K562 (cell line): ENCODE data around the gene CUL1. TPM values are rescaled to one million over a fixed set of nuclear protein-coding genes. Genes with fewer than 3 reads are reported as not detected.

ENCODE experiments used
- ATAC-seq: fragments of 200-7000 bp; cut with Tn5 transposase; 3 replicates; pipeline ENCODE4 v1.9.1; 2020; ENCODE audit warnings: moderate library complexity
- BruUV-seq: library from RNA; stranded (reverse); fragments of 400-500 nt; replicated peaks from 2 replicates; lab custom pipeline; 2021; lab: Mats Ljungman, UMichigan
- CTCF ChIA-PET: fragments of 300-600 bp; formaldehyde crosslinking; extraction: SDS; loops from one replicate; lab custom pipeline; 2021; ENCODE audit warnings: low intra/inter-chr PET ratio; lab: Yijun Ruan, JAX
- POLR2A ChIA-PET: fragments of 300-600, 350-650 bp; sonication (Branson Sonifier 250); formaldehyde crosslinking; extraction: SDS; loops from one replicate; lab custom pipeline; 2021; ENCODE audit warnings: antibody characterized with exemption, inconsistent platforms; lab: Yijun Ruan, JAX
- DNase-seq, 4 experiments: peaks; one replicate each; pipeline versions ENCODE4 v3.0.0 to v3.0.0-alpha.2; 2011 to 2018; ENCODE audit warnings: low spot score in 3 of 4, mixed read lengths in 3 of 4; ENCODE audit errors: extremely low read depth in 1 of 4
- FAIRE-seq: peaks from 2 replicates; lab custom pipeline; 2011; peaks lifted over from hg19 to GRCh38; lab: Jason Lieb, UNC
- H2AFZ ChIP-seq: 2 replicates; pipeline ENCODE4 v1.6.0; 2011; ENCODE audit warnings: low read depth, low read length, control low read depth, inconsistent platforms
- H3K27ac ChIP-seq: fragments of 200-600 bp; 3 replicates; pipeline ENCODE4 v1.8.0; 2011; ENCODE audit warnings: low read depth, mild to moderate bottlenecking, control low read depth, inconsistent platforms, low read length, moderate library complexity, mixed read lengths; ENCODE audit errors: extremely low read depth
- H3K27me3 ChIP-seq, 2 experiments: fragments of 300-600 bp in 1 of 2; 2 replicates in 1 of 2; 3 replicates in 1 of 2; pipeline versions ENCODE4 v1.6.0 to v1.8.0; 2011; ENCODE audit warnings: inconsistent platforms in 2 of 2, low read length in 2 of 2, mild to moderate bottlenecking in 1 of 2, mixed read lengths in 1 of 2, moderate library complexity in 1 of 2; ENCODE audit not compliant: control insufficient read depth in 2 of 2, insufficient read depth in 2 of 2
- H3K36me3 ChIP-seq: fragments of 300-600 bp; 3 replicates; pipeline ENCODE4 v1.8.0; 2011; ENCODE audit warnings: mild to moderate bottlenecking, low read length, inconsistent platforms; ENCODE audit not compliant: control insufficient read depth, insufficient read depth
- H3K4me1 ChIP-seq, 2 experiments: fragments of 200-600 bp in 1 of 2; replicated peaks in 1 of 2; 2 replicates in 1 of 2; 3 replicates in 1 of 2; pipeline versions ENCODE4 v1.5.1 to v1.8.0; 2011; ENCODE audit warnings: inconsistent platforms in 2 of 2, low read length in 2 of 2, mild to moderate bottlenecking in 1 of 2, mixed read lengths in 1 of 2, moderate library complexity in 1 of 2; ENCODE audit not compliant: control insufficient read depth in 2 of 2, insufficient read depth in 2 of 2
- H3K4me2 ChIP-seq: 2 replicates; pipeline ENCODE4 v1.6.1; 2011; ENCODE audit warnings: low read length, control low read depth, inconsistent platforms, mixed read lengths; ENCODE audit not compliant: insufficient read depth
- H3K4me3 ChIP-seq: fragments of 200-600 bp; sonication (generic), shearing (Covaris generic); 2 replicates; pipeline ENCODE4 v1.5.1; 2016; ENCODE audit warnings: control low read depth, inconsistent platforms
- H3K79me2 ChIP-seq: fragments of 200-600 bp; 3 replicates; pipeline ENCODE4 v1.8.0; 2011; ENCODE audit warnings: low read length, inconsistent platforms; ENCODE audit not compliant: control insufficient read depth, insufficient read depth
- H3K9ac ChIP-seq, 2 experiments: 2 replicates each; pipeline versions ENCODE4 v1.6.0 to v1.6.1; 2011; ENCODE audit warnings: low read depth in 2 of 2, low read length in 2 of 2, control low read depth in 1 of 2, inconsistent platforms in 1 of 2, mild to moderate bottlenecking in 1 of 2, mixed read lengths in 1 of 2; ENCODE audit not compliant: insufficient read depth in 1 of 2
- H3K9me1 ChIP-seq: one replicate; pipeline ENCODE4 v1.6.0; 2011; ENCODE audit warnings: inconsistent platforms, mild to moderate bottlenecking, low read length, moderate library complexity; ENCODE audit not compliant: control insufficient read depth, insufficient read depth
- H3K9me3 ChIP-seq: replicated peaks from 2 replicates; pipeline ENCODE4 v1.5.1; 2011; ENCODE audit warnings: low read depth, low read length, inconsistent platforms; ENCODE audit not compliant: control insufficient read depth, insufficient read depth
- H4K20me1 ChIP-seq: replicated peaks from 2 replicates; pipeline ENCODE4 v1.6.1; 2011; ENCODE audit warnings: low read length, inconsistent platforms, mixed read lengths; ENCODE audit not compliant: control insufficient read depth, insufficient read depth
- CTBP1 ChIP-seq: fragments of 450-650 bp; IDR thresholded peaks from 2 replicates; pipeline ENCODE4 v1.6.1; 2016; ENCODE audit warnings: borderline replicate concordance
- FOSL1 ChIP-seq: fragments of 200-800 bp; sonication (Bioruptor generic); conservative IDR thresholded peaks from 2 replicates; pipeline ENCODE4 v1.6.1; 2016; ENCODE audit warnings: missing genetic modification characterization, missing compliant biosample characterization
- KDM5B ChIP-seq: fragments of 200-600 bp; sonication (generic); IDR thresholded peaks from 2 replicates; pipeline ENCODE4 v1.6.1; 2012; ENCODE audit warnings: low read depth, mild to moderate bottlenecking, moderate library complexity, low read length, control low read depth, inconsistent platforms; ENCODE audit not compliant: insufficient replicate concordance
- LARP7 ChIP-seq: fragments of 450-650 bp; IDR thresholded peaks from 2 replicates; pipeline ENCODE4 v1.6.1; 2016
- RBBP5 ChIP-seq: fragments of 200-600 bp; sonication (generic); IDR thresholded peaks from 2 replicates; pipeline ENCODE4 v1.6.1; 2012; ENCODE audit warnings: borderline replicate concordance, mild to moderate bottlenecking, low read length, control low read depth, inconsistent platforms; ENCODE audit not compliant: insufficient read depth, poor library complexity, severe bottlenecking
- ZBTB1 ChIP-seq: sonication (generic); formaldehyde crosslinking; IDR thresholded peaks from 2 replicates; pipeline ENCODE4 v1.8.1; 2023; ENCODE audit warnings: missing genetic modification reagents, low read depth, mild to moderate bottlenecking, borderline replicate concordance
- ZBTB40 ChIP-seq, 2 experiments: fragments of 450-650 bp in 1 of 2; sonication (generic) in 1 of 2; formaldehyde crosslinking in 1 of 2; IDR thresholded peaks; 2 replicates each; pipeline versions ENCODE4 v1.7.1 to v1.9.0; 2016 to 2022; ENCODE audit warnings: inconsistent platforms in 1 of 2, mild to moderate bottlenecking in 1 of 2, missing genetic modification reagents in 1 of 2
- ZFP91 ChIP-seq: sonication (generic); formaldehyde crosslinking; IDR thresholded peaks from 2 replicates; pipeline ENCODE4 v1.8.0; 2022; ENCODE audit warnings: mild to moderate bottlenecking, missing genetic modification reagents
- ZNF589 ChIP-seq: fragments of 200-800 bp; sonication (Bioruptor generic); IDR thresholded peaks from 2 replicates; pipeline ENCODE4 v1.6.1; 2016; ENCODE audit warnings: low read depth, missing genetic modification characterization, missing compliant biosample characterization
- WGBS: fragments of 100-300 bp; shearing (Covaris generic); methylation state at CpG from one replicate; pipeline ENCODE4 v1.1.6; 2016; ENCODE audit warnings: low coverage, mixed read lengths; ENCODE audit not compliant: insufficient coverage; ENCODE audit errors: missing lambda C conversion rate; 5-methylcytosine and 5-hydroxymethylcytosine counted together
- in situ Hi-C: fragments of 300-500 bp; cut with MboI; formaldehyde crosslinking; loops from 4 replicates; pipeline ENCODE4 v1.15.0; 2018; ENCODE audit warnings: inconsistent platforms, mixed read lengths
- intact Hi-C: fragments of 100-400 bp; cut with micrococcal nuclease; formaldehyde crosslinking; loops from 2 replicates; pipeline ENCODE4 v1.14.2; 2022
- polyA plus RNA-seq, 8 experiments: library from polyadenylated mRNA; depleted of rRNA in 4 of 8; stranded (reverse) in 5 of 8; unstranded in 3 of 8; fragments of >200 nt; fragmentation: Nextera tagmentation in 2 of 8; fragmentation: Illumina TruSeq in 1 of 8; extraction: Ambion mirVana in 2 of 8; extraction: Trizol in 1 of 8; gene quantifications; 2 replicates each; pipeline versions ENCODE4 v1.2.1 to v1.2.3, GENCODE V29; 2011 to 2014; ENCODE audit warnings: inconsistent platforms in 1 of 8, missing spikeins in 1 of 8
- total RNA-seq, 7 experiments: library from RNA; depleted of rRNA in 6 of 7; stranded (reverse); fragments of >200 nt in 6 of 7; fragmentation: Illumina TruSeq in 2 of 7; extraction: Trizol in 2 of 7; gene quantifications; 2 replicates each; pipeline versions ENCODE4 v1.2.1 to v1.2.3, GENCODE V29; 2011 to 2021; ENCODE audit warnings: low replicate concordance in 1 of 7

Gene CUL1
- total and polyA plus RNA-seq, 9 of the 15 experiments (the other 6 are each of a cell fraction or from before 2014, with no cell fraction given), result 31.5 to 107 (median 96.5) TPM

- H3K4me1 ChIP-seq, result peaks cover 24 to 39% of the 10 kb centered on the region in 2 experiments
- peak overlapping the region; percentile 66 for H2AFZ ChIP-seq
- FAIRE-seq, result peak; percentile 64
- H3K27me3 ChIP-seq, result no peaks in the 10 kb centered on the region
- CTCF ChIA-PET, result no interaction called here
- peak in 2 of 4 experiments; percentile 40 to 69 for DNase-seq
- H3K27ac ChIP-seq, result peak overlapping the region; percentile 88
- TSS peak; percentile 72 for BruUV-seq
- H3K4me2 ChIP-seq, result peak overlapping the region; percentile 78
- H3K9me3 ChIP-seq, result no peaks in the 10 kb centered on the region
- H4K20me1 ChIP-seq, result peaks cover 12% of the 10 kb centered on the region
- peak overlapping the region; percentile 69 for H3K4me3 ChIP-seq
- H3K9me1 ChIP-seq, result peaks cover 2% of the 10 kb centered on the region
- in situ Hi-C loops, result no loop called here
- peaks cover 47% of the 10 kb centered on the region for H3K79me2 ChIP-seq
- peak; percentile 6 for ATAC-seq
- peak overlapping the region; percentile 50 to 90; a peak in 3 of 4 replicates for H3K9ac ChIP-seq
- WGBS, result 12% methylated on average over 18 of the region's 18 CpGs
- intact Hi-C loops, result loop anchor here (2.0 to 5.0 kb wide), 2 partner anchors 187 to 265 kb away; partner anchors contain the start of gene EZH2
- POLR2A ChIA-PET, result interaction anchor here (0.6 to 3.2 kb wide), 10 partner anchors 7 to 806 kb away, joined by 3 to 10 read pairs (median 4); no protein-coding TSS in a partner anchor
- no peaks in the 10 kb centered on the region for H3K36me3 ChIP-seq
- TF ChIP-seq CTBP1, result peak; percentile 47; the same call in 1 of the 2 replicates
- TF ChIP-seq ZNF589 (CRISPR knock-in tag), result 0 out of 2 replicates have a peak, but pooled peaks have one; percentile 50
- TF ChIP-seq LARP7, result no peak
- TF ChIP-seq RBBP5, result no peak
- peak; percentile 47 for TF ChIP-seq KDM5B
- TF ChIP-seq ZBTB40 (IDR thresholded peaks at IDR 0.05), result no peak; the same call in 1 of the 2 replicates
- no peak for TF ChIP-seq ZBTB40 (CRISPR knock-in tag; IDR thresholded peaks at IDR 0.05)
- TF ChIP-seq FOSL1, result peak; percentile 13; the same call in 1 of the 2 replicates
- no peak for TF ChIP-seq ZBTB1 (CRISPR knock-in tag)
- TF ChIP-seq ZFP91 (CRISPR knock-in tag), result no peak
Measured at GRCh38 chr7:148697256-148698006, 1.3 kb upstream of the CUL1 start.
